ENCODE measurements around the gene THNSL1.
A peak's percentile ranks its signal among the peaks of the same experiment; 100 is the strongest.

GRCh38 chr10:25017154-25017590, 760 bp downstream of the THNSL1 start:
- TF ChIP-seq RAD21 (IDR thresholded peaks at IDR 0.05; ENCODE audit: low read length), result no peak
- no peak for TF ChIP-seq CTCF (IDR thresholded peaks at IDR 0.05)
- TF ChIP-seq EZH2phosphoT487 (IDR thresholded peaks at IDR 0.05; ENCODE audit: borderline replicate concordance, low read depth), result no peak
- 0 out of 2 replicates have a peak, but pooled peaks have one; percentile 12 for TF ChIP-seq POLR2AphosphoS5 (IDR thresholded peaks at IDR 0.05; ENCODE audit: low read depth, low read length)
- TF ChIP-seq EP300 (IDR thresholded peaks at IDR 0.05; ENCODE audit: borderline replicate concordance in 1 of 2, low read depth in 1 of 2, low read length in 1 of 2), result no peak

Data from SK-N-SH (cell line).